ENCODE measurements around the gene NT5DC2.
A peak's percentile ranks its signal among the peaks of the same experiment; 100 is the strongest.

NT5DC2 gene

GRCh38 chr3:52484680-52485461 is 48.8 kb downstream of the NT5DC2 start:
- no peak for DNase-seq

DNA sequence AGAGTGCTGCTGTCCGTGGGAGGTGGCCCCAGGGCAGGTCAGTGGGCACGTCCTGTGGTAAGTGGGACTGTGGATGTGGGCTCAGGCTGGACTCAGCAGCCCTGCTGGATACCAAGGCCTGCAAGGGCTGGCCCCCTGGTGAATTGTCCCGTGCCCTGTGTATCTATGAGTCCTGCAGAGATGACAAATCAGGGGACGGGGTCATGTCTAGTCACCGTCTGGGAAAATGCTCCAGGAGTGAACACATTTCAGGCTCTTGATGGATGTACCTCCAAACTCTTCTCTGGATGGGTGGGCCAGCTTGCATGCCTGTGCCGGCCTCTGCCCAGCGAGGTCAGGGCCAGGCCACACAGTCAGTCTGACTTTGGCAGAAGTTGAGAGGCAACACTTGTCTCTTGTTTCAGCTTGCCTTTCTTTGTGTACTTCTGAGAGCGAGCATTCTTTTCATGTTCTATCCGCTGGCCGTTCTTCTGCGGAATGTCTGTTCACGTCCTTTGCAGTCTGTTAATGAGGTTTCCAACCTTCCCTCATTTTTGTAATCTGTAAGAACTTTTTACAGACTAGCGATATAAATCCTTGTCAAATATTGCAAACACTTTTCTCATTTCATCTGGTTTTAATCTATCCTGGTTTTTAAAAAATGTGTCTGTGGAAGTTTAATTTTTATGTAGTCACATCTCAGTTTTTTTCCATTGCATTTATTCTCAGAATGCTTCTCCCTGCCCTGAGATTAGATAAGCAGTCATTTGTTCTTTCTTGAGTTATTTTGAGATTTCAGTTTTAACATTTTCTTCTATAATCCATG is 49.9 kb downstream of the NT5DC2 start:
- DNase-seq, result peak; percentile 78

GRCh38 chr3:52483081-52483480 is 50.6 kb downstream of the NT5DC2 start:
- DNase-seq, result no peak

GRCh38 chr3:52481819-52482521 is 51.7 kb downstream of the NT5DC2 start:
- no peak for DNase-seq

DNA sequence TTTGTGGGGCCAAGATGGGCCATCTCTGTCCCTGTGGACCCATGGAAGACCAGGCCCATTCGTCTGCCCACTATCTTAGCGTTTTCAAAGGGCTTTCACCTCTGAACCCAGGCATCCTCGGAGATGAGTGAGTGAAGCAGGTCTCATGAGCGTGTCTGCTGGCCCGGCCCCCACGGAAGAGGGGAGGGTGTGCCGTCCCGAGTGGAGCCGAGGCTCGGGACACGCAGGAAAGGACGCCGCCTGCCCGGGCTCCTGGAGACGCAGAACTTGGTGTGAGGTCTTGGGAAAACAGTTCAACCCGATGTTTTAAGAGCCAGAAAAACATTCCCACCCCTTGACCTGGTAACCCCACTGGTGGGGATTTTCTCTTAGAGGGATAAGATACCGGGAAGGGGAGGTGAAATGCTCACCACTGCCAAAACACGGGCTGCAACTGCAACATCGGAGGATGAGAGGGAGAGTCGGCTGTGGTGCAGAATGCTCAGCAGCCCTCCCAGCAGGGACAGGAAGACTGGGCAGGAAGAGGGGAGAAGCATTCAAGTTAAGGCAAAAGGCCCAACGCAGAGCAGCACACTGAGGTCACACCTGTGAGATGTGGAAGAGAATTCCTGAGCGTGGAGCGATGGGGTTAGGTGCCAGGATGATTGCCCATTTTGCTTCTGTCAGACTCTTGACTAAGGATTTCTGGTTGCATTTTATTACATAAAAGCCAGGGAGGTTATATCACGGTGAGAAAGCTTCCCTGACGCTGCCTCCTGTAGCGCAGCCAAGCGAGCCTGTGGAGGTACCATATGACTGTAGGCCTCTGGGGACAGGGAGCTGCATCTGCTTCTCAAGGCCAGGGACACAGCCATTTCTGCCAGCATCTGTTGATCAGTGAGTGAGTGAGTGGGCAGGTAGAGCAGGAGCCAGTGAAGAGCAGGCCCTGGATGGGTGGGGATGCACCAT is 52.6 kb downstream of the NT5DC2 start:
- DNase-seq, result no peak

DNA sequence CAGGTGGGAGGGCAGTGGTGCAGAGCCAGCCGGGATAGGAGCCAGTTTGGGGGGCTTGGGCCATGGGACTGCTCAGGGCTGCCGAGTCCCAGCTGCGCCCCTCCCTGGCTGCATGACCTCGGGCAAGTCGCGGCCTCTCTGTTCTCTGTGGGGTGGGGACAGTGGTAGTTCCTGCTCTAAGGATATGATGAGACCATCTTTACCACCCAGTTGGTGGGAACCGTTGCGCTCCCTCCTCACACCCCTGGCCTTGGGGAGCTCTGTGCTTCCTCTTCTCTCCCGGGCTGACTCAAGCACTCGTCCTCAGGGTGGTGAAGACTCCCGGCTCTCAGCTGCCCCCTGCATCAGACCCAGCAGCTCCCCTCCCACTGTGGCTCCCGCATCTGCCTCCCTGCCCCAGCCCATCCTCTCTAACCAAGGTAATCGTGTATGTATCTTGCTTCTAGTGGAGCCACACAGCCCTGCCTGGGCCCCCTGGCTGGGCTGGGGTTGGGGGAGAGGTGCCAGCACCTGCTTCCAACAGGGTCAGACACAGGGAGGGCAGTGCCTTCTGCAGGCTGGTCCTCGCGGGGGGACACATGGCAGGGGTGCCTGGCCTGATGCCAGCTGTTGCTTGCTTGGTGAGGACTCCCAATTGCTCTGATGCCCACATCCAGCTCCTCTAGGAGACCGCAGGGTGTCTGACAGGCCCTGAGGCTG is 53.6 kb downstream of the NT5DC2 start:
- no peak for DNase-seq

DNA sequence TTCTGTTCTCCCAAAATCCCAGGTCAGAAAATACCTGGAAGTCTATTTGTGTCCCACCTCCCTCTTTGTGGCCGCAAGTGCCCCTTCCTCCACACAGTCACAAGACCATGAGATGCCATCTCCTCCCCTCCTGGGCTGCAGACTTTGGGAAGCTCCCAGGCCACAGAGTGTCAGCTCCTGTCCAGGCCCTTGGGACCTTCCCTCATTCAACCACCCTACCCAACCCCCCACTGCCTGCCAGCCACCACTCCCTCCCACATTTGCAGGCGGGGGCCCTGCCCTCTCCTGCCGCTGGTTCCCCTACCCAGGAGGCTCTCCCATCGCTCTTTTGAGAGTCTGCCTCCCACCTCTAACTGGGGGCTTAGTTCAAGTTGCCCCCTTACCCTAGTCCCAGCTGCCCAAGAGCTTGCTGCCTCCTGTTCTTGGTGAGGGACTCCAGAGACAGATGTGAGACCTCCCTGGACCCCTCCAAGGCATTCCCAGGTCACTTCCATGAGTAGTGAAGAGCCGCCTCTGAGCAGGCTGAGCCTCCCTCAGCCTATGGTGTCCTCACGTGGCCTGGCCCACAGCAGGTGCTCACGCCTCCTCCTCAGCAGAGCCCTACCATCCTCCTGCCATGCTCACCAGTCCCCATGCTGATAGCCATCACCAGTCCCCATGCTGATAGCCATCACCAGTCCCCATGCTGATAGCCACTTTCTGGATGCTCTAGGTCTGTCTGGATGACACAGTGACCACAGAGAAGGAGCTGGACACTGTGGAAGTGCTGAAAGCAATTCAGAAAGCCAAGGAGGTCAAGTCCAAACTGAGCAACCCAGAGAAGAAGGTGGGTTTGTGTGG is 54.4 kb downstream of the NT5DC2 start:
- DNase-seq, result no peak

GRCh38 chr3:52477796-52478095 is 55.9 kb downstream of the NT5DC2 start:
- no peak for DNase-seq

DNA sequence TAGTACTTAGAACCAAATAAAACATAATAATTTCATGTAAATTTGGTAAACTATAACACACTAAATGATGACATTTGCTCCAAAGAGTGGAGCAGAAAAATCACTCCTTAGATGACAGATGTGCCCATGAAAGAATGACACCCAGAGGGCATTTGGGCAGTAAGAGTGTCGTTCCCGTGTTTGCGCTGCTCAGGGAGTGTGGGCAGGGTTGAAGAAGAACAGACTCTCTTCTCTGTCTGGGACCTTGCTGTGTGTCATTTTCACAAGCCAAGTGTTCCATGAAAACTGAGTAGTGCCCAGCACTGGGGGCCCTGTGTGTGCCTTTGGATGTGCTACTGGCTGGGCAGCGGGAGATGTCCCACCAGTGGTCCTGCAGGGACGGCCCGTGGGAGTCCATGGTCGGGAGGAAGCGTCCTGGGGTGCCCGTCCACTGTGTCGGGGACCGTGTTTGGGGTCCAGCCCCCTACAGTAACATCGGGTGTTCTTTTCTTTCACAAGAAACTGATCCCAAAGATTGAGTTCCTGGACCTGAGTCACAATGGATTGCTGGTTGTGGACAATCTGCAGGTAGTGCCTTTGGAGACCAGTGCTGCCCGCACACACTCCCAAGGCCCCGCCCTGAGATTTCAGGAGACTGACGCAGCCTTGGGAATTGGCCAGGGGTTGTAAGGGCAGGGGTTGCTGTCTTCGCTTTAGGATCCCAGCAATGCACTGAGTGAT is 56.4 kb downstream of the NT5DC2 start:
- DNase-seq, result no peak
